IMR-90 (cell line): Measurements from ENCODE around the gene GLG1. TPM values are rescaled to one million over a fixed set of nuclear protein-coding genes. Genes with fewer than 3 reads are reported as not detected.

Experiments
- ATAC-seq: fragments of 200-7000 bp; cut with Tn5 transposase; 2 replicates; pipeline ENCODE4 v1.9.1; 2020; ENCODE audit warnings: low read depth, mild to moderate bottlenecking, moderate library complexity
- BruUV-seq: library from RNA; stranded (reverse); fragments of 400-500 nt; replicated peaks from 2 replicates; lab custom pipeline; 2021; lab: Mats Ljungman, UMichigan
- CTCF ChIA-PET: fragments of 300-600 bp; formaldehyde crosslinking; extraction: SDS; loops from one replicate; lab custom pipeline; 2021; ENCODE audit warnings: antibody characterized with exemption; lab: Yijun Ruan, JAX
- POLR2A ChIA-PET: fragments of 300-600 bp; sonication (Branson Sonifier 250); formaldehyde crosslinking; loops from one replicate; lab custom pipeline; 2022; ENCODE audit warnings: antibody characterized with exemption; ENCODE audit not compliant: unreplicated experiment; lab: Charles Lee
- DNase-seq: peaks from one replicate; pipeline ENCODE4 v3.0.0; 2013
- H2AFZ ChIP-seq: replicated peaks from 2 replicates; pipeline ENCODE3; 2013; ENCODE audit warnings: low read length, mild to moderate bottlenecking; ENCODE audit not compliant: poor library complexity
- H2AK5ac ChIP-seq: 2 replicates; pipeline ENCODE4 v1.6.1; 2013; ENCODE audit warnings: low read depth, low read length, inconsistent platforms
- H2AK9ac ChIP-seq: replicated peaks from 2 replicates; pipeline ENCODE3; 2013; ENCODE audit warnings: mild to moderate bottlenecking, low read depth, low read length, moderate library complexity; ENCODE audit not compliant: poor library complexity
- H2BK120ac ChIP-seq: 2 replicates; pipeline ENCODE4 v1.6.1; 2013; ENCODE audit warnings: low read depth, low read length, inconsistent platforms
- H2BK15ac ChIP-seq: 3 replicates; pipeline ENCODE4 v1.6.1; 2013; ENCODE audit warnings: low read depth, low read length, inconsistent platforms
- H2BK20ac ChIP-seq: 2 replicates; pipeline ENCODE4 v1.6.1; 2013; ENCODE audit warnings: low read depth, mild to moderate bottlenecking, inconsistent platforms, low read length, moderate library complexity
- H2BK5ac ChIP-seq: 2 replicates; pipeline ENCODE4 v1.6.1; 2013; ENCODE audit warnings: mild to moderate bottlenecking, low read depth, low read length, inconsistent platforms; ENCODE audit not compliant: poor library complexity, severe bottlenecking
- H3K14ac ChIP-seq: replicated peaks from 2 replicates; pipeline ENCODE4 v1.6.1; 2013; ENCODE audit warnings: low read depth, low read length, inconsistent platforms
- H3K18ac ChIP-seq: 2 replicates; pipeline ENCODE4 v1.6.1; 2013; ENCODE audit warnings: low read depth, low read length, control low read depth
- H3K23ac ChIP-seq: 2 replicates; pipeline ENCODE4 v1.6.1; 2013; ENCODE audit warnings: low read depth, low read length, inconsistent platforms
- H3K27ac ChIP-seq: 2 replicates; pipeline ENCODE4 v1.5.1; 2013; ENCODE audit warnings: mild to moderate bottlenecking, control low read depth, low read length; ENCODE audit not compliant: insufficient read depth
- H3K27me3 ChIP-seq: 2 replicates; pipeline ENCODE4 v1.6.1; 2013; ENCODE audit warnings: low read length; ENCODE audit not compliant: control insufficient read depth, insufficient read depth
- H3K36me3 ChIP-seq: 2 replicates; pipeline ENCODE4 v1.6.1; 2013; ENCODE audit warnings: low read length, mixed read lengths; ENCODE audit not compliant: control insufficient read depth, insufficient read depth
- H3K4ac ChIP-seq: 2 replicates; pipeline ENCODE4 v1.6.1; 2013; ENCODE audit warnings: low read depth, low read length, inconsistent platforms
- H3K4me1 ChIP-seq: 2 replicates; pipeline ENCODE4 v1.6.1; 2013; ENCODE audit warnings: low read length, mixed read lengths; ENCODE audit not compliant: control insufficient read depth, insufficient read depth
- H3K4me2 ChIP-seq: 2 replicates; pipeline ENCODE4 v1.6.1; 2013; ENCODE audit warnings: low read depth, mild to moderate bottlenecking, control low read depth, low read length, moderate library complexity
- H3K4me3 ChIP-seq: 2 replicates; pipeline ENCODE4 v1.5.1; 2013; ENCODE audit warnings: low read depth, mild to moderate bottlenecking, control low read depth, low read length, moderate library complexity; ENCODE audit not compliant: insufficient read depth
- H3K56ac ChIP-seq: 2 replicates; pipeline ENCODE4 v1.6.1; 2013; ENCODE audit warnings: low read length, inconsistent platforms; ENCODE audit not compliant: insufficient read depth; ENCODE audit errors: extremely low read depth
- H3K79me1 ChIP-seq, 2 experiments: 2 replicates each; pipeline ENCODE4 v1.6.1; 2013; ENCODE audit warnings: low read length in 2 of 2, inconsistent platforms in 1 of 2, low read depth in 1 of 2
- H3K9ac ChIP-seq: 2 replicates; pipeline ENCODE4 v1.6.1; 2013; ENCODE audit warnings: low read depth, low read length, control low read depth
- H3K9me1 ChIP-seq: 2 replicates; pipeline ENCODE4 v1.6.1; 2013; ENCODE audit warnings: low read length, inconsistent platforms; ENCODE audit not compliant: insufficient read depth
- H3K9me3 ChIP-seq: 2 replicates; pipeline ENCODE4 v1.6.1; 2013; ENCODE audit warnings: low read length; ENCODE audit not compliant: control insufficient read depth, insufficient read depth
- H4K20me1 ChIP-seq: 2 replicates; pipeline ENCODE4 v1.6.1; 2013; ENCODE audit warnings: low read length, inconsistent platforms; ENCODE audit not compliant: insufficient read depth
- H4K5ac ChIP-seq: 2 replicates; pipeline ENCODE4 v1.6.1; 2013; ENCODE audit warnings: mild to moderate bottlenecking, low read depth, low read length, control low read depth
- H4K8ac ChIP-seq, 2 experiments: 2 replicates each; pipeline ENCODE4 v1.6.1; 2013; ENCODE audit warnings: low read depth in 2 of 2, low read length in 2 of 2, control low read depth in 1 of 2, inconsistent platforms in 1 of 2
- H4K91ac ChIP-seq: 2 replicates; pipeline ENCODE4 v1.6.1; 2013; ENCODE audit warnings: low read depth, low read length, inconsistent platforms; ENCODE audit not compliant: insufficient read depth
- CEBPB ChIP-seq: IDR thresholded peaks from 2 replicates; pipeline ENCODE4 v1.6.1; 2012; ENCODE audit warnings: low read depth, low read length, improper control_type of control experiment
- MAFK ChIP-seq: IDR thresholded peaks from 2 replicates; pipeline ENCODE4 v1.6.1; 2012; ENCODE audit warnings: low read depth, low read length, improper control_type of control experiment
- NFE2L2 ChIP-seq: fragments of 150-350 bp; IDR thresholded peaks from 2 replicates; pipeline ENCODE4 v1.6.1; 2016; ENCODE audit warnings: low read depth, mild to moderate bottlenecking, low read length
- POLR2A ChIP-seq: IDR thresholded peaks from 2 replicates; pipeline ENCODE4 v1.6.1; 2012; ENCODE audit warnings: mild to moderate bottlenecking, low read depth, low read length
- RCOR1 ChIP-seq: IDR thresholded peaks from 2 replicates; pipeline ENCODE4 v1.6.1; 2012; ENCODE audit warnings: mild to moderate bottlenecking, low read length, improper control_type of control experiment; ENCODE audit not compliant: insufficient replicate concordance
- SMC3 ChIP-seq: fragments of 150-350 bp; IDR thresholded peaks from 2 replicates; pipeline ENCODE4 v1.6.1; 2016; ENCODE audit warnings: low read depth, mild to moderate bottlenecking, antibody characterized with exemption, low read length, moderate library complexity
- WGBS, 2 experiments: methylation state at CpG; one replicate each; pipeline versions ENCODE4 v1.1.5 to v1.1.7; 2013; ENCODE audit warnings: missing lambda C conversion rate in 2 of 2; ENCODE audit not compliant: insufficient read length in 1 of 2; ENCODE audit errors: extremely low coverage in 2 of 2; 5-methylcytosine and 5-hydroxymethylcytosine counted together
- dilution Hi-C: fragments of 300-500 bp; cut with HindIII; formaldehyde crosslinking; loops from one replicate; pipeline ENCODE4 v1.14.3; 2018; ENCODE audit warnings: low sequenced_read_pairs; ENCODE audit not compliant: unreplicated experiment
- in situ Hi-C: fragments of 300-500 bp; cut with MboI; formaldehyde crosslinking; loops from 3 replicates; pipeline ENCODE4 v1.14.3; 2019; ENCODE audit warnings: low sequenced_read_pairs, inconsistent platforms, mixed read lengths
- intact Hi-C: fragments of 100-400 bp; cut with micrococcal nuclease; formaldehyde crosslinking; loops from 2 replicates; pipeline ENCODE4 v1.10.0; 2022
- polyA plus RNA-seq, 3 experiments: library from polyadenylated mRNA; depleted of rRNA; stranded (reverse); fragments of >200 nt; gene quantifications; 2 replicates each; pipeline ENCODE4 v1.2.3, GENCODE V29; 2012; ENCODE audit warnings: low replicate concordance in 1 of 3
- total RNA-seq: library from RNA; depleted of rRNA; stranded (reverse); fragments of >200 nt; gene quantifications from 2 replicates; pipeline ENCODE4 v1.2.3, GENCODE V29; 2012

Gene GLG1
- total and polyA plus RNA-seq, 2 of the 4 experiments (the other 2 are of a cell fraction), result 91.0 to 107 TPM

- no peak overlapping the region for H2BK120ac ChIP-seq
- peaks cover 48% of the 10 kb centered on the region for H4K20me1 ChIP-seq
- no peaks in the 10 kb centered on the region for H3K27me3 ChIP-seq
- H3K27ac ChIP-seq, result no peak overlapping the region
- in situ Hi-C loops, result no loop called here
- no peak overlapping the region for H2BK15ac ChIP-seq
- no peak overlapping the region for H2AK5ac ChIP-seq
- H2AFZ ChIP-seq, result no peak overlapping the region
- H3K4me3 ChIP-seq, result no peak overlapping the region
- no peak overlapping the region for H3K4me2 ChIP-seq
- no peak overlapping the region for H4K8ac ChIP-seq
- TF ChIP-seq SMC3 (no peak), NFE2L2 (no peak), MAFK (no peak), RCOR1 (no peak), POLR2A (no peak), CEBPB (no peak)
- no peak overlapping the region for H3K14ac ChIP-seq
- CTCF ChIA-PET, result interaction anchor here (0.6 kb wide), 2 partner anchors 11 to 24 kb away, joined by 3 read pairs; no protein-coding TSS in a partner anchor
- intact Hi-C loops, result no loop called here
- H2AK9ac ChIP-seq, result no peak overlapping the region
- H3K4me1 ChIP-seq, result peaks cover 5% of the 10 kb centered on the region
- H3K9me3 ChIP-seq, result no peaks in the 10 kb centered on the region
- DNase-seq (no peak), ATAC-seq (no peak)
- H3K4ac ChIP-seq, result no peak overlapping the region
- dilution Hi-C loops, result no loop called here
- H3K23ac ChIP-seq, result no peak overlapping the region
- no peak overlapping the region for H2BK5ac ChIP-seq
- POLR2A ChIA-PET, result no interaction called here
- no peak overlapping the region for H4K91ac ChIP-seq
- no peak overlapping the region for H3K9ac ChIP-seq
- no peak overlapping the region for H3K18ac ChIP-seq
- WGBS, 2 experiments, result no CpG with 5 or more reads among the region's 6 CpGs
- H3K9me1 ChIP-seq, result peaks cover 8% of the 10 kb centered on the region; the same call in 1 of the 2 replicates
- no peaks in the 10 kb centered on the region for H3K36me3 ChIP-seq
- BruUV-seq, result no TSS peak
- H3K56ac ChIP-seq, result no peak overlapping the region
- H4K5ac ChIP-seq, result no peak overlapping the region
- H2BK20ac ChIP-seq, result no peak overlapping the region
- peaks cover 33 to 62% of the 10 kb centered on the region in 2 experiments for H3K79me1 ChIP-seq
These were observed 21.0 kb downstream of the GLG1 start for GRCh38 chr16:74585846-74586443.
